GM18519 (cell line): ENCODE measurements around the gene ADGRL3.

Experiments
- ATAC-seq: cut with Tn5 transposase; IDR thresholded peaks from one replicate; pipeline ENCODE4 v1.9.1; 2021; ENCODE audit warnings: mild to moderate bottlenecking, moderate library complexity; ENCODE audit not compliant: unreplicated experiment, low FRiP score

The ADGRL3 gene

DNA sequence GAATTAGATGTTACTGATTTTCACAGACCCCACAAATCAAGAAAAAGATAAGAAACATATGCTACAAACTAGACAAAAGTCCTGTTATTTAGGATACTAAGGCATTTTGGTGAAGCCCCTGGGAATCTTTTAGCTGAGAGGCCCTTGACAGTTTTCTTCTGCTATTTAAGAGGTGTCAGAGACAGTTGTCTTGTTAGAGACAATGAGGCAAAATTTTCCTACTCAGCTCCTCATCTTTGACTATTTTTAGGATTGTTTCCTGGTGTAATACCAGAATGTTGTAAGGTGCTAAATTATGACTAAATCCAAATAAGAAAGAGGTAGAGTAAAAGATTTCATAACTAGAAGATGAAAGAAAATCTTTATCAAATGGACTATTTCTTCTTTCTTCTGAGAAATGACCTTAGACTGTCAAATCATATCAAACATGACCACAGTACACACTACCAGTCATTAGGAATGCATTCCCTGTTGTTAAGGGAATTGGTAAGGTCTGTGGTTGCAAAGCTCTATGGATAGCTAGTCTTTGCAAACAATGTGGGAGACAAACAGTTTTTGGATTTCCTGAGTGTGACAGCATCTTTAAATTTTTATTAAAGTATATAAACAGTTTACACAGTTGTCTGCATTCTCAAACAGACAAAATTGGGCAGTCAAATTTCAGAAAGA, 926.1 kb downstream of the ADGRL3 start:
- ATAC-seq, result no peak
